OCI-LY1 (cell line): ENCODE results near the gene PPP2R2D.

ENCODE experiments used
- H2AFZ ChIP-seq: fragments of 200-600 bp; sonication (generic), shearing (Covaris generic); 2 replicates; pipeline ENCODE4 v1.6.0; 2014; ENCODE audit warnings: antibody characterized with exemption, mild to moderate bottlenecking, low read length
- H3F3A ChIP-seq: fragments of 200-600 bp; sonication (generic), shearing (Covaris generic); 2 replicates; pipeline ENCODE4 v1.6.0; 2014; ENCODE audit warnings: mild to moderate bottlenecking, antibody characterized with exemption, low read length, moderate library complexity; ENCODE audit not compliant: insufficient read depth
- H3K27ac ChIP-seq: fragments of 200-600 bp; sonication (generic); 2 replicates; pipeline ENCODE4 v1.5.1; 2014; ENCODE audit warnings: low read length, mixed run types, mild to moderate bottlenecking, low read depth; ENCODE audit not compliant: poor library complexity, severe bottlenecking
- H3K27me3 ChIP-seq: fragments of 200-600 bp; sonication (generic); 2 replicates; pipeline ENCODE4 v1.6.0; 2014; ENCODE audit warnings: antibody characterized with exemption, mild to moderate bottlenecking, low read length, moderate library complexity; ENCODE audit not compliant: insufficient read depth
- H3K36me3 ChIP-seq: fragments of 200-600 bp; sonication (generic); 2 replicates; pipeline ENCODE4 v1.6.1; 2014; ENCODE audit warnings: mild to moderate bottlenecking, antibody characterized with exemption, low read length, moderate library complexity, mixed read lengths; ENCODE audit not compliant: insufficient read depth
- H3K4me1 ChIP-seq: fragments of 200-600 bp; sonication (generic); 2 replicates; pipeline ENCODE4 v1.5.1; 2014; ENCODE audit warnings: mild to moderate bottlenecking, low read length, moderate library complexity; ENCODE audit not compliant: insufficient read depth, severe bottlenecking
- H3K4me2 ChIP-seq: fragments of 200-600 bp; sonication (generic), shearing (Covaris generic); 2 replicates; pipeline ENCODE4 v1.6.1; 2014; ENCODE audit warnings: low read length
- H3K4me3 ChIP-seq: fragments of 200-600 bp; sonication (generic); 2 replicates; pipeline ENCODE4 v1.5.1; 2014; ENCODE audit warnings: low read length, low read depth, mild to moderate bottlenecking, mixed read lengths; ENCODE audit not compliant: poor library complexity, severe bottlenecking
- H3K79me2 ChIP-seq: fragments of 200-600 bp; shearing (Covaris generic); 2 replicates; pipeline ENCODE4 v1.6.1; 2016; ENCODE audit warnings: mixed run types, low read length, mixed read lengths; ENCODE audit not compliant: insufficient read depth
- H3K9ac ChIP-seq: fragments of 200-600 bp; sonication (generic), shearing (Covaris generic); 2 replicates; pipeline ENCODE4 v1.6.1; 2014; ENCODE audit warnings: mild to moderate bottlenecking, low read length, mixed read lengths
- H3K9me2 ChIP-seq: fragments of 200-600 bp; sonication (generic), shearing (Covaris generic); 2 replicates; pipeline ENCODE4 v1.6.1; 2014; ENCODE audit warnings: low read depth, mild to moderate bottlenecking, low read length, mixed read lengths
- H3K9me3 ChIP-seq: fragments of 200-600 bp; shearing (Covaris generic); 2 replicates; pipeline ENCODE4 v1.6.1; 2014; ENCODE audit warnings: low read length, mixed read lengths
- H4K20me1 ChIP-seq: fragments of 200-600 bp; sonication (generic), shearing (Covaris generic); 2 replicates; pipeline ENCODE4 v1.6.0; 2016; ENCODE audit warnings: mild to moderate bottlenecking, low read length; ENCODE audit not compliant: insufficient read depth
- CTCF ChIP-seq: fragments of 200-600 bp; sonication (generic), shearing (Covaris generic); IDR thresholded peaks from 2 replicates; pipeline ENCODE4 v1.5.1; 2017; ENCODE audit warnings: mild to moderate bottlenecking, antibody characterized with exemption, low read length, moderate library complexity, mixed read lengths
- EZH2 ChIP-seq: fragments of 200-600 bp; sonication (generic), shearing (Covaris generic); IDR thresholded peaks from 2 replicates; pipeline ENCODE4 v1.8.0; 2017; ENCODE audit warnings: borderline replicate concordance, mixed run types, mild to moderate bottlenecking, antibody characterized with exemption, low read length, moderate library complexity, mixed read lengths

PPP2R2D gene

DNA sequence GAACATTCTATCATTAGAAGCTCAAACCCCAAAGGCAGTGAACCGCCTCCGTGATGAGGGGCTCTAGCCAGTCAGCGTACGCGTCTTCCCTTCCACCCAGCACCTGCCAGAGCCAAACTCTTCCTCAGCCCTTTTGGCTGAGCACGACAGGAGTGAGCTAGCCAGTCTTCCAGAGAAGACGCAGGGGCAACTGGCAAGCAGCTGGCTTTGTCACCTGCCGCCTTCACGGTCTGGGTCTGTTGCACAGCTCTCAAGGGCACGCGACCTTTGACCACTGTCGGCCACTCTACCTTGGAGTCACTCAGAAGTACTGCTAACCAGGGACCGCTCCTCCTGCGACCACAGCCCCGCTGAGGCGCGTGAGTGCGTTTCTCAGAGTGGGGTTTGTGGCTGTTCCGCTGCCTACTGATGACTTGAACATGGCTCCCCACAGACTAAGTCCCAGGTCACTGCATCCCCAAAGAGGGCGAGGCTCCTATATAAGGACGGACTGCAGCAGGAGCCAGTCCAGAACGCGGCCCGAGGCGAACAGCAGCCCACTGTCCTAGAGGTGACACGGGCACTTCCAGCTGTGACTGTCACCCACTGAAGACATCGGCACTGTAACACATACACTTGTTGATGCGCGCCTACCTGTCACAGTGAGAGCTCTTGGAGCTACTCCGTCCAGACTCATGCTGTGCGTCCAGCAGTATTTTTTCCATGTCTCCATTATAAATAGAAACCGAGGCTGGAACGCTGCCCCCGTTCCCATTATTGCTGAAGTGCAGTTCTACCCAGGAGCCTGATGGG lies 72.5 kb downstream of the PPP2R2D start:
- Histone ChIP-seq H3K27ac (peak overlapping the region; percentile 81), H3F3A (no peaks in the 10 kb centered on the region), H3K79me2 (peaks cover 27% of the 10 kb centered on the region; the same call in 1 of the 2 replicates), H3K4me1 (peaks cover 64% of the 10 kb centered on the region), H3K4me2 (peak overlapping the region; percentile 48), H2AFZ (no peak overlapping the region), H3K9me3 (no peaks in the 10 kb centered on the region), H3K27me3 (no peaks in the 10 kb centered on the region), H3K36me3 (peaks cover 54% of the 10 kb centered on the region), H3K9ac (peak overlapping the region; percentile 30; the same call in 1 of the 2 replicates), H4K20me1 (peaks cover 7% of the 10 kb centered on the region; the same call in 1 of the 2 replicates), H3K9me2 (no peaks in the 10 kb centered on the region), H3K4me3 (peak overlapping the region; percentile 29)
- TF ChIP-seq CTCF = no peak
- TF ChIP-seq EZH2 = no peak

DNA sequence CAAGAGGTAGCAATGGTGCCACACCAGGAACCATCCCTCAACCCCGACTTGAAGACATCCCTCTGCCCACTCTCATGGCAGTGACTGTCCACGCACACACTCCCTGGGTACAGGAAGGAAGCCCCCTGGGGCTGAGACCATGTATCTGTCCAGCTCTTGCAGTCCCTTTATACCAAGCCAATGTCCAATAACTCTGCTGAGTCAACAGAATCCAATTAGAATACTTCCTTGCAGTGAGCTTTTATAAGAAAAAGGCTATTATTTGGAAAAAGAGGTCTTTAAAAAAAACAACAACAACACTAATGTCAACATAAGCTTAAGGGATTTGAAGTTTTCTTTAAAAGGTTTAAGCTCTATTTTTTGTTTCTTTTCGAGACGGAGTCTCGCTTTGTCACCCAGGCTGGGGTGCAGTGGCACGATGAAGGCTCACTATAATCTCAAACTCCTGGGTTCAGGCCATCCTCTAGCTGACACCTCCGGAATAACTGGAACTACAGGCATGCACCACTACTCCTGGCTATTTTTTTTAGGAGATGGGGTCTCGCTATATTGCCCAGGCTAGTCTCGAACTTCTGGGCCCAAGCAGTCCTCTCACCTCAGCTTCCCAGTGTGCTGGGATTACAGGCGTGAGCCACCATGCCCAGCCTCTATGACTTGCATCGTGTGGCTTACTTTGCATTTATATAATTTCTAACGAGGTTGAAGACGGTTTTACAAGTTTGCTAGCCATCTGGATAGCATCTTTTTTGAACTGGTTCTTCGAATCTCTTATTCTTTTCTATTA lies 73.4 kb downstream of the PPP2R2D start:
- H3K9ac ChIP-seq = no peak overlapping the region
- TF ChIP-seq CTCF = no peak
- no peak for TF ChIP-seq EZH2
- H4K20me1 ChIP-seq = peaks cover 7% of the 10 kb centered on the region; the same call in 1 of the 2 replicates
- H3K4me2 ChIP-seq = peak overlapping the region; percentile 48; the same call in 1 of the 2 replicates
- no peak overlapping the region for H3K4me3 ChIP-seq
- no peaks in the 10 kb centered on the region for H3F3A ChIP-seq
- no peaks in the 10 kb centered on the region for H3K9me2 ChIP-seq
- H3K27me3 ChIP-seq = no peaks in the 10 kb centered on the region
- no peak overlapping the region for H2AFZ ChIP-seq
- H3K27ac ChIP-seq = peak overlapping the region; percentile 81
- no peaks in the 10 kb centered on the region for H3K9me3 ChIP-seq
- peaks cover 73% of the 10 kb centered on the region for H3K4me1 ChIP-seq
- peaks cover 35% of the 10 kb centered on the region; the same call in 1 of the 2 replicates for H3K79me2 ChIP-seq
- H3K36me3 ChIP-seq = peaks cover 46% of the 10 kb centered on the region

DNA sequence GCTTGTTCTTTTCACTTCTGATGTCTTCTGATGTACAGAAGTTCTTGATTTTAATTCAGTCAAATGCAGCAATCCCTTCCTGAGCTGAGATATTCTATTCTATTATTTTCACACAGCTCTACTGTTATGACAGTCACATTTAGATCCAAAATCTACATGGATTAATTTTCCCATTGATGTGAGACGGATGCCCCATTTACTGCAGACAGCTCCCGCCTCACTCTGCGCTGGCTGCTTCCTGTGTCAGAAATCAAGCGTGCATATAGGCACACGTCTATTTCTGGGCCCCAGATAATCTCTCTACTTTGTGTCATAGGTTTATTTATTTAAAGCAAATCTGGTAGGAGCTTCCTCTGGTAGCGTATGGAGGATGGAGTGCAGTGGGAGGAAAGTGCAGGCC lies 74.2 kb downstream of the PPP2R2D start:
- peak overlapping the region; percentile 14 for H3K4me3 ChIP-seq
- no peaks in the 10 kb centered on the region for H3F3A ChIP-seq
- peak overlapping the region; percentile 16; the same call in 1 of the 2 replicates for H3K9ac ChIP-seq
- peaks cover 80% of the 10 kb centered on the region for H3K4me1 ChIP-seq
- H3K27ac ChIP-seq = peak overlapping the region; percentile 81
- H3K79me2 ChIP-seq = peaks cover 43% of the 10 kb centered on the region; the same call in 1 of the 2 replicates
- peaks cover 38% of the 10 kb centered on the region for H3K36me3 ChIP-seq
- peaks cover 7% of the 10 kb centered on the region; the same call in 1 of the 2 replicates for H4K20me1 ChIP-seq
- no peak for TF ChIP-seq CTCF
- no peak for TF ChIP-seq EZH2
- H3K9me2 ChIP-seq = no peaks in the 10 kb centered on the region
- no peaks in the 10 kb centered on the region for H3K9me3 ChIP-seq
- H3K4me2 ChIP-seq = peak overlapping the region; percentile 43; the same call in 1 of the 2 replicates
- no peak overlapping the region for H2AFZ ChIP-seq
- no peaks in the 10 kb centered on the region for H3K27me3 ChIP-seq
